K562 (cell line): ENCODE results near the gene PDE8A. TPM values are rescaled to one million over a fixed set of nuclear protein-coding genes. Genes with fewer than 3 reads are reported as not detected.

ENCODE experiments used
- BRD9 ChIP-seq: fragments of 450-650 bp; IDR thresholded peaks from 2 replicates; pipeline ENCODE4 v1.6.1; 2018; ENCODE audit warnings: low read depth; ENCODE audit not compliant: partially characterized antibody
- CEBPB ChIP-seq: fragments of 450-650 bp; IDR thresholded peaks from 2 replicates; pipeline ENCODE4 v1.6.1; 2016; ENCODE audit warnings: missing genetic modification characterization, missing compliant biosample characterization
- CREM ChIP-seq: IDR thresholded peaks from 2 replicates; pipeline ENCODE4 v1.6.1; 2014; ENCODE audit warnings: antibody characterized with exemption, low read depth
- EP300 ChIP-seq: IDR thresholded peaks from 2 replicates; pipeline ENCODE4 v1.6.1; 2012; ENCODE audit warnings: low read length, improper control_type of control experiment
- FOS ChIP-seq: IDR thresholded peaks from 3 replicates; pipeline ENCODE4 v1.6.1; 2011; ENCODE audit not compliant: insufficient read length; ENCODE audit errors: extremely low read depth
- FOXA1 ChIP-seq: fragments of 450-650 bp; IDR thresholded peaks from 2 replicates; pipeline ENCODE4 v1.6.1; 2016; ENCODE audit warnings: mild to moderate bottlenecking, borderline replicate concordance
- GABPB1 ChIP-seq: sonication (generic); formaldehyde crosslinking; IDR thresholded peaks from 2 replicates; pipeline ENCODE4 v1.8.0; 2022; ENCODE audit warnings: mild to moderate bottlenecking, missing genetic modification reagents
- GATAD2B ChIP-seq: fragments of 450-650 bp; IDR thresholded peaks from 2 replicates; pipeline ENCODE4 v1.6.1; 2017; ENCODE audit warnings: mild to moderate bottlenecking, borderline replicate concordance
- HNRNPLL ChIP-seq: fragments of 200-400 bp; formaldehyde crosslinking; IDR thresholded peaks from 2 replicates; pipeline ENCODE4 v1.6.1; 2017; ENCODE audit warnings: low read length, low read depth, mild to moderate bottlenecking; ENCODE audit not compliant: poor library complexity, severe bottlenecking
- MAFK ChIP-seq: IDR thresholded peaks from 2 replicates; pipeline ENCODE4 v1.6.1; 2011; ENCODE audit warnings: low read length, improper control_type of control experiment
- MAZ ChIP-seq, 2 experiments: fragments of 450-650 bp in 1 of 2; sonication (generic) in 1 of 2; formaldehyde crosslinking; IDR thresholded peaks in 1 of 2; conservative IDR thresholded peaks in 1 of 2; 2 replicates each; pipeline versions ENCODE4 v1.4.0 to v1.5.0; 2020; ENCODE audit warnings: mild to moderate bottlenecking in 1 of 2, missing genetic modification reagents in 1 of 2
- NBN ChIP-seq: fragments of 450-650 bp; IDR thresholded peaks from 2 replicates; pipeline ENCODE4 v1.6.1; 2016; ENCODE audit warnings: low read depth, mild to moderate bottlenecking
- RBFOX2 ChIP-seq: fragments of 200-400 bp; formaldehyde crosslinking; IDR thresholded peaks from 2 replicates; pipeline ENCODE4 v1.6.1; 2017; ENCODE audit warnings: low read depth, mild to moderate bottlenecking, low read length, moderate library complexity
- SPI1 ChIP-seq: IDR thresholded peaks from 2 replicates; pipeline ENCODE4 v1.6.1; 2011; ENCODE audit warnings: low read depth, low read length, control low read depth, borderline replicate concordance
- SRF ChIP-seq, 2 experiments: fragments of 250-450, 450-650 bp in 1 of 2; sonication (Bioruptor Pico) in 1 of 2; sonication (generic) in 1 of 2; formaldehyde crosslinking; IDR thresholded peaks; 2 replicates each; pipeline versions ENCODE4 v1.5.0 to v1.5.1; 2020 to 2022; ENCODE audit warnings: mild to moderate bottlenecking in 1 of 2, missing genetic modification reagents in 1 of 2
- SRSF3 ChIP-seq: fragments of 200-400 bp; formaldehyde crosslinking; IDR thresholded peaks from 2 replicates; pipeline ENCODE4 v1.6.1; 2016; ENCODE audit warnings: mild to moderate bottlenecking, low read length, moderate library complexity; ENCODE audit not compliant: insufficient read depth
- TAL1 ChIP-seq: fragments of 450-650 bp; IDR thresholded peaks from 2 replicates; pipeline ENCODE4 v1.6.1; 2016; ENCODE audit warnings: mild to moderate bottlenecking
- TEAD1 ChIP-seq, 2 experiments: fragments of 450-650 bp in 1 of 2; sonication (generic) in 1 of 2; formaldehyde crosslinking; IDR thresholded peaks; 2 replicates each; pipeline versions ENCODE4 v1.4.0 to v1.8.0; 2020 to 2022; ENCODE audit warnings: mild to moderate bottlenecking in 2 of 2, missing genetic modification reagents in 1 of 2
- ZNF398 ChIP-seq: fragments of 250-450 bp; sonication (Bioruptor Pico); IDR thresholded peaks from 2 replicates; pipeline ENCODE4 v1.8.0; 2021; ENCODE audit warnings: moderate library complexity, mild to moderate bottlenecking, inconsistent platforms
- ZNF766 ChIP-seq: fragments of 200-800 bp; sonication (Bioruptor generic); conservative IDR thresholded peaks from 2 replicates; pipeline ENCODE4 v1.6.1; 2016; ENCODE audit warnings: missing genetic modification characterization, missing compliant biosample characterization
- ZZZ3 ChIP-seq: fragments of 450-650 bp; IDR thresholded peaks from 2 replicates; pipeline ENCODE4 v1.6.1; 2016; ENCODE audit warnings: antibody characterized with exemption, mild to moderate bottlenecking, moderate library complexity
- polyA plus RNA-seq, 8 experiments: library from polyadenylated mRNA; depleted of rRNA in 4 of 8; stranded (reverse) in 5 of 8; unstranded in 3 of 8; fragments of >200 nt; fragmentation: Nextera tagmentation in 2 of 8; fragmentation: Illumina TruSeq in 1 of 8; extraction: Ambion mirVana in 2 of 8; extraction: Trizol in 1 of 8; gene quantifications; 2 replicates each; pipeline versions ENCODE4 v1.2.1 to v1.2.3, GENCODE V29; 2011 to 2014; ENCODE audit warnings: inconsistent platforms in 1 of 8, missing spikeins in 1 of 8
- total RNA-seq, 7 experiments: library from RNA; depleted of rRNA in 6 of 7; stranded (reverse); fragments of >200 nt in 6 of 7; fragmentation: Illumina TruSeq in 2 of 7; extraction: Trizol in 2 of 7; gene quantifications; 2 replicates each; pipeline versions ENCODE4 v1.2.1 to v1.2.3, GENCODE V29; 2011 to 2021; ENCODE audit warnings: low replicate concordance in 1 of 7
- TF ChIP-seq, protein P1 (sequence below): fragments of 450-650 bp; IDR thresholded peaks from 2 replicates; pipeline ENCODE4 v1.7.1; 2018; ENCODE audit warnings: mild to moderate bottlenecking, low read depth; ENCODE audit not compliant: partially characterized antibody
- TF ChIP-seq, protein P2 (sequence below): fragments of 250-450 bp; sonication (Bioruptor Pico); IDR thresholded peaks from 2 replicates; pipeline ENCODE4 v1.8.0; 2021; ENCODE audit warnings: mild to moderate bottlenecking, moderate library complexity

The PDE8A gene
- total and polyA plus RNA-seq, 9 of the 15 experiments (the other 6 are each of a cell fraction or from before 2014, with no cell fraction given) = 5.9 to 40.3 (median 19.8) TPM

DNA sequence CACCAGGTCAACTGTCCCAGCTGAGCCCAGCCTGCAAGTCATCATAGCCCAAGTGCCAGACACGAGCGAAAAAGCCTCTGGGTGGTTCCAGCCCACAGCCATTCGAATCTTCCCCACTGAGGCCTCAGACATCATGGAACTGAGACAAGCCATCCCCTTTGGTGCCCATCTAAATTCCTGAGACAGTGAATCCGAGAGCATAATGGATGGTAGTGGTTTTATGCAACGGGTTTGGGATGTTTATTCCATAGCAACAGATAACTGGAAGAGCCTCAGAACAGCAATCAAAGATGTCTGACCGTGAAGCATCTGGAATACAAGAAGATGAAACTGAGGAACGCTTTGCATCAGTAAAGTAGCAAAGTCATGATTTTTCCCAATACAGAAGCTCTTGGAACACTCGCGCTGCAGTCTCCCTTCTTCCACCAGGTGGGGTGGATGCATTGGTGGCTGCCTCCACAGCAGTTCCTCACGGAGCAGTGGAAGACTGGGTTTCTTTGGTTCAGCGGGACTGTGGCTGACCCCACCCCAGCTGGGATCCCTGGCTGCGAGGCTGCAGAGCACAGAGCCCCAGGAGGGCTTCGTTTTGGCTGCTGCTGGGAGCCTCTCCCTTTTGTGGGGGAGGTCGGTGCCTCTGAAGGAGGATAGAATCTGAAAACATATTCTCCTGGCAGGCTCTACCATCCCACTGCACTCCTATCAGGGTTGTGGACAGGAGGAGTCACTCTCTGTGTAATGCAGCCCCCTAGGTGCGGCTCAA is 26.4 kb upstream of the PDE8A start (continued):
- TF ChIP-seq SRSF3 (no peak), FOXA1 (no peak), HNRNPLL (no peak), CREM (0 out of 2 replicates have a peak, but pooled peaks have one; percentile 22), CEBPB (0 out of 2 replicates have a peak, but pooled peaks have one; percentile 25), SPI1 (peak; percentile 71), ZNF398 (no peak), MAFK (peak; percentile 67; the same call in 1 of the 2 replicates), NBN (peak; percentile 23; the same call in 1 of the 2 replicates), GABPB1 (CRISPR knock-in tag) (no peak), EP300 (peak; percentile 39; the same call in 1 of the 2 replicates), RBFOX2 (peak; percentile 45; the same call in 1 of the 2 replicates), MAZ (CRISPR knock-in tag; conservative IDR thresholded peaks at IDR 0.05 in 1 of 2, IDR thresholded peaks at IDR 0.05 in 1 of 2) (peak in 1 of 2 experiments; percentile 34; a peak in 1 of 4 replicates), FOS (no peak), TEAD1 (CRISPR knock-in tag; IDR thresholded peaks at IDR 0.05) (0 out of 4 replicates have a peak, but pooled peaks of 1 of the 2 experiments have one; percentile 30), TAL1 (no peak), GATAD2B (no peak; the same call in 1 of the 2 replicates), ZNF766 (CRISPR knock-in tag) (peak; percentile 79), BRD9 (peak; percentile 44), ZZZ3 (no peak), SRF (CRISPR knock-in tag; IDR thresholded peaks at IDR 0.05) (no peak)
- TF ChIP-seq, protein P1, sequence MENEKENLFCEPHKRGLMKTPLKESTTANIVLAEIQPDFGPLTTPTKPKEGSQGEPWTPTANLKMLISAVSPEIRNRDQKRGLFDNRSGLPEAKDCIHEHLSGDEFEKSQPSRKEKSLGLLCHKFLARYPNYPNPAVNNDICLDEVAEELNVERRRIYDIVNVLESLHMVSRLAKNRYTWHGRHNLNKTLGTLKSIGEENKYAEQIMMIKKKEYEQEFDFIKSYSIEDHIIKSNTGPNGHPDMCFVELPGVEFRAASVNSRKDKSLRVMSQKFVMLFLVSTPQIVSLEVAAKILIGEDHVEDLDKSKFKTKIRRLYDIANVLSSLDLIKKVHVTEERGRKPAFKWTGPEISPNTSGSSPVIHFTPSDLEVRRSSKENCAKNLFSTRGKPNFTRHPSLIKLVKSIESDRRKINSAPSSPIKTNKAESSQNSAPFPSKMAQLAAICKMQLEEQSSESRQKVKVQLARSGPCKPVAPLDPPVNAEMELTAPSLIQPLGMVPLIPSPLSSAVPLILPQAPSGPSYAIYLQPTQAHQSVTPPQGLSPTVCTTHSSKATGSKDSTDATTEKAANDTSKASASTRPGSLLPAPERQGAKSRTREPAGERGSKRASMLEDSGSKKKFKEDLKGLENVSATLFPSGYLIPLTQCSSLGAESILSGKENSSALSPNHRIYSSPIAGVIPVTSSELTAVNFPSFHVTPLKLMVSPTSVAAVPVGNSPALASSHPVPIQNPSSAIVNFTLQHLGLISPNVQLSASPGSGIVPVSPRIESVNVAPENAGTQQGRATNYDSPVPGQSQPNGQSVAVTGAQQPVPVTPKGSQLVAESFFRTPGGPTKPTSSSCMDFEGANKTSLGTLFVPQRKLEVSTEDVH = no peak
- TF ChIP-seq, protein P2, sequence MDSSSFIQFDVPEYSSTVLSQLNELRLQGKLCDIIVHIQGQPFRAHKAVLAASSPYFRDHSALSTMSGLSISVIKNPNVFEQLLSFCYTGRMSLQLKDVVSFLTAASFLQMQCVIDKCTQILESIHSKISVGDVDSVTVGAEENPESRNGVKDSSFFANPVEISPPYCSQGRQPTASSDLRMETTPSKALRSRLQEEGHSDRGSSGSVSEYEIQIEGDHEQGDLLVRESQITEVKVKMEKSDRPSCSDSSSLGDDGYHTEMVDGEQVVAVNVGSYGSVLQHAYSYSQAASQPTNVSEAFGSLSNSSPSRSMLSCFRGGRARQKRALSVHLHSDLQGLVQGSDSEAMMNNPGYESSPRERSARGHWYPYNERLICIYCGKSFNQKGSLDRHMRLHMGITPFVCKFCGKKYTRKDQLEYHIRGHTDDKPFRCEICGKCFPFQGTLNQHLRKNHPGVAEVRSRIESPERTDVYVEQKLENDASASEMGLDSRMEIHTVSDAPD (CRISPR knock-in tag) = no peak
